Smooth muscle cell (in vitro differentiated cells): ENCODE data around the gene PACSIN2. TPM values are rescaled to one million over a fixed set of nuclear protein-coding genes. Genes with fewer than 3 reads are reported as not detected.

Experiments
- DNase-seq: peaks from one replicate; lab custom pipeline; 2025; ENCODE audit not compliant: unreplicated experiment; lab: John Stamatoyannopoulos, UW
- H2AFZ ChIP-seq: fragments of 200-600 bp; sonication (generic); 2 replicates; pipeline ENCODE4 v1.6.0; 2016; ENCODE audit warnings: antibody characterized with exemption, low read depth, mild to moderate bottlenecking
- H3F3A ChIP-seq: fragments of 200-600 bp; sonication (generic); 2 replicates; pipeline ENCODE4 v1.6.0; 2017; ENCODE audit warnings: antibody characterized with exemption, low read depth
- H3K27ac ChIP-seq: fragments of 200-600 bp; sonication (generic); 2 replicates; pipeline ENCODE4 v1.5.1; 2016; ENCODE audit warnings: low read depth, mild to moderate bottlenecking
- H3K27me3 ChIP-seq: fragments of 200-600 bp; sonication (generic); 2 replicates; pipeline ENCODE4 v1.6.1; 2016; ENCODE audit warnings: low read depth, mild to moderate bottlenecking
- H3K36me3 ChIP-seq: fragments of 200-600 bp; sonication (generic); 2 replicates; pipeline ENCODE4 v1.5.1; 2016; ENCODE audit warnings: low read depth
- H3K4me1 ChIP-seq: fragments of 200-600 bp; sonication (generic); 2 replicates; pipeline ENCODE4 v1.5.1; 2016; ENCODE audit warnings: low read depth
- H3K4me2 ChIP-seq: fragments of 200-600 bp; sonication (generic); 2 replicates; pipeline ENCODE4 v1.6.0; 2016; ENCODE audit warnings: mild to moderate bottlenecking
- H3K4me3 ChIP-seq: fragments of 200-600 bp; sonication (generic); 2 replicates; pipeline ENCODE4 v1.5.1; 2016; ENCODE audit warnings: mild to moderate bottlenecking
- H3K79me2 ChIP-seq: fragments of 200-600 bp; sonication (generic); 2 replicates; pipeline ENCODE4 v1.6.0; 2016; ENCODE audit warnings: low read depth, mild to moderate bottlenecking
- H3K9ac ChIP-seq: fragments of 200-600 bp; sonication (generic); 2 replicates; pipeline ENCODE4 v1.6.0; 2016; ENCODE audit warnings: low read depth
- H3K9me3 ChIP-seq: fragments of 200-600 bp; sonication (generic); replicated peaks from 2 replicates; pipeline ENCODE4 v1.5.1; 2016; ENCODE audit warnings: low read depth
- H4K20me1 ChIP-seq: fragments of 200-600 bp; sonication (generic); 2 replicates; pipeline ENCODE4 v1.6.0; 2016; ENCODE audit warnings: low read depth
- WGBS: methylation state at CpG from one replicate; pipeline ENCODE4 v1.1.7; 2016; ENCODE audit warnings: low lambda C conversion rate; 5-methylcytosine and 5-hydroxymethylcytosine counted together
- polyA plus RNA-seq: library from polyadenylated mRNA; unstranded; fragments of >200 nt; fragmentation: Nextera tagmentation; extraction: Ambion mirVana; gene quantifications from 2 replicates; pipeline ENCODE4 v1.2.1, GENCODE V29; 2016
- total RNA-seq: library from RNA; depleted of rRNA; stranded (reverse); fragments of >200 nt; gene quantifications from 2 replicates; pipeline ENCODE4 v1.2.3, GENCODE V29; 2014
- TF ChIP-seq, protein P1 (sequence below): fragments of 200-600 bp; sonication (generic); IDR thresholded peaks from 2 replicates; pipeline ENCODE4 v1.5.1; 2017; ENCODE audit warnings: borderline replicate concordance, mild to moderate bottlenecking, antibody characterized with exemption; ENCODE audit not compliant: insufficient read depth, poor library complexity, severe bottlenecking

Gene PACSIN2
- total and polyA plus RNA-seq, 2 experiments from 2014 or later: 34.7 to 41.1 TPM

GRCh38 chr22:42869463-42869862, 145.5 kb downstream of the PACSIN2 start:
- DNase-seq: no peak
- WGBS: 96% methylated on average over 8 of the region's 8 CpGs
- H3K9ac ChIP-seq: no peak overlapping the region
- H3K27me3 ChIP-seq: no peaks in the 10 kb centered on the region
- no peak overlapping the region for H3K27ac ChIP-seq
- no peaks in the 10 kb centered on the region for H3F3A ChIP-seq
- no peaks in the 10 kb centered on the region for H3K36me3 ChIP-seq
- no peaks in the 10 kb centered on the region for H3K79me2 ChIP-seq
- no peak overlapping the region for H2AFZ ChIP-seq
- TF ChIP-seq, protein P1, sequence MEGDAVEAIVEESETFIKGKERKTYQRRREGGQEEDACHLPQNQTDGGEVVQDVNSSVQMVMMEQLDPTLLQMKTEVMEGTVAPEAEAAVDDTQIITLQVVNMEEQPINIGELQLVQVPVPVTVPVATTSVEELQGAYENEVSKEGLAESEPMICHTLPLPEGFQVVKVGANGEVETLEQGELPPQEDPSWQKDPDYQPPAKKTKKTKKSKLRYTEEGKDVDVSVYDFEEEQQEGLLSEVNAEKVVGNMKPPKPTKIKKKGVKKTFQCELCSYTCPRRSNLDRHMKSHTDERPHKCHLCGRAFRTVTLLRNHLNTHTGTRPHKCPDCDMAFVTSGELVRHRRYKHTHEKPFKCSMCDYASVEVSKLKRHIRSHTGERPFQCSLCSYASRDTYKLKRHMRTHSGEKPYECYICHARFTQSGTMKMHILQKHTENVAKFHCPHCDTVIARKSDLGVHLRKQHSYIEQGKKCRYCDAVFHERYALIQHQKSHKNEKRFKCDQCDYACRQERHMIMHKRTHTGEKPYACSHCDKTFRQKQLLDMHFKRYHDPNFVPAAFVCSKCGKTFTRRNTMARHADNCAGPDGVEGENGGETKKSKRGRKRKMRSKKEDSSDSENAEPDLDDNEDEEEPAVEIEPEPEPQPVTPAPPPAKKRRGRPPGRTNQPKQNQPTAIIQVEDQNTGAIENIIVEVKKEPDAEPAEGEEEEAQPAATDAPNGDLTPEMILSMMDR: no peak
- no peaks in the 10 kb centered on the region for H3K9me3 ChIP-seq
- no peak overlapping the region for H3K4me3 ChIP-seq
- H3K4me1 ChIP-seq: no peaks in the 10 kb centered on the region
- no peak overlapping the region for H3K4me2 ChIP-seq
- H4K20me1 ChIP-seq: no peaks in the 10 kb centered on the region

GRCh38 chr22:42868751-42869251, 146.1 kb downstream of the PACSIN2 start:
- no peaks in the 10 kb centered on the region for H3K36me3 ChIP-seq
- H3K4me1 ChIP-seq: no peaks in the 10 kb centered on the region
- no peak overlapping the region for H3K4me2 ChIP-seq
- H3K27ac ChIP-seq: no peak overlapping the region
- no peak overlapping the region for H3K9ac ChIP-seq
- H3F3A ChIP-seq: no peaks in the 10 kb centered on the region
- no peaks in the 10 kb centered on the region for H4K20me1 ChIP-seq
- TF ChIP-seq, protein P1: no peak
- H3K4me3 ChIP-seq: no peak overlapping the region
- no peak overlapping the region for H2AFZ ChIP-seq
- no peak for DNase-seq
- H3K9me3 ChIP-seq: no peaks in the 10 kb centered on the region
- 91% methylated on average over 16 of the region's 16 CpGs for WGBS
- H3K27me3 ChIP-seq: no peaks in the 10 kb centered on the region
- H3K79me2 ChIP-seq: no peaks in the 10 kb centered on the region

GRCh38 chr22:42866100-42866499, 148.8 kb downstream of the PACSIN2 start:
- H3K4me1 ChIP-seq: no peaks in the 10 kb centered on the region
- H3K9ac ChIP-seq: no peak overlapping the region
- H4K20me1 ChIP-seq: no peaks in the 10 kb centered on the region
- no peaks in the 10 kb centered on the region for H3K79me2 ChIP-seq
- no peak for DNase-seq
- H3K4me2 ChIP-seq: no peak overlapping the region
- no peaks in the 10 kb centered on the region for H3K27me3 ChIP-seq
- H2AFZ ChIP-seq: no peak overlapping the region
- TF ChIP-seq, protein P1: no peak
- H3F3A ChIP-seq: peaks cover 6% of the 10 kb centered on the region
- no peak overlapping the region for H3K27ac ChIP-seq
- no peak overlapping the region for H3K4me3 ChIP-seq
- H3K36me3 ChIP-seq: no peaks in the 10 kb centered on the region
- WGBS: 94% methylated on average over 7 of the region's 7 CpGs
- no peaks in the 10 kb centered on the region for H3K9me3 ChIP-seq

DNA sequence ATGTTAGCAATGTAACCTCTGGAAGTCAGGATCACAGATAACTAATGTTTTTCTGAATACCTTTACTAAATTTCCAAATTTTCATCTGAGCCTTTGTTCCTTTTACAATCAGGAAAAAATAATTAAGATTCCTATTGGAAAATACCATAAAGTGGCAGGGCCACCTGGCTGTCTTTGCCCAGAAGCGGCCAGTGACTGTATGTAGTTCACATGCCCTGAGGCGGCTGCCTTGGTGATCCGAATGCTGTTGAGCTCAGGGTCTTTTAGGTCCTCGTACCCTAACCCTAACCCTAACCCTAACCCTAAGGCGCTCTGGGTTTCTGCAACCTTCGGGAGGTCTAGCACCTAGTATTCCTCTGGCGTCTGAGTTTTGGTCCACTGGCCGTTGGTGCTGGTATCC, 149.4 kb downstream of the PACSIN2 start:
- H3F3A ChIP-seq: peaks cover 6% of the 10 kb centered on the region
- no peaks in the 10 kb centered on the region for H3K27me3 ChIP-seq
- no peak overlapping the region for H3K4me3 ChIP-seq
- WGBS: 94% methylated on average over 8 of the region's 8 CpGs
- DNase-seq: no peak
- H3K36me3 ChIP-seq: no peaks in the 10 kb centered on the region
- H3K9ac ChIP-seq: no peak overlapping the region
- H3K79me2 ChIP-seq: no peaks in the 10 kb centered on the region
- no peaks in the 10 kb centered on the region for H3K4me1 ChIP-seq
- H3K9me3 ChIP-seq: no peaks in the 10 kb centered on the region
- no peak overlapping the region for H3K27ac ChIP-seq
- TF ChIP-seq, protein P1: no peak
- no peak overlapping the region for H2AFZ ChIP-seq
- H4K20me1 ChIP-seq: no peaks in the 10 kb centered on the region
- H3K4me2 ChIP-seq: no peak overlapping the region
